Peyer's patch (tissue), 4 donors: ENCODE measurements around the gene PAFAH1B2. TPM values are rescaled to one million over a fixed set of nuclear protein-coding genes. Genes with fewer than 3 reads are reported as not detected.

Experiments used
- DNase-seq, 3 donors: peaks; one replicate each; pipeline ENCODE4 v3.0.0-alpha.2; 2017 to 2019
- H3K27ac ChIP-seq, 4 donors: fragments of 200-600 bp; sonication (generic); one replicate each; pipeline ENCODE4 v1.5.1; 2016 to 2019
- H3K27me3 ChIP-seq, 2 donors: fragments of 200-600 bp; sonication (generic); one replicate each; pipeline ENCODE4 v1.5.1; 2019
- H3K36me3 ChIP-seq, 3 donors: fragments of 200-600 bp; sonication (generic); one replicate each; pipeline ENCODE4 v1.5.1; 2016 to 2019
- H3K4me1 ChIP-seq, 4 donors: fragments of 200-600 bp; sonication (generic); one replicate each; pipeline ENCODE4 v1.5.1; 2016 to 2019
- H3K4me3 ChIP-seq, 4 donors: fragments of 200-600 bp; sonication (generic); 1 replicate in 3 of 4; 2 replicates in 1 of 4; pipeline ENCODE4 v1.5.1; 2016 to 2019; ENCODE audit warnings: mild to moderate bottlenecking in 1 of 4
- H3K9me3 ChIP-seq, 4 donors: fragments of 200-600 bp; sonication (generic); one replicate each; pipeline ENCODE4 v1.5.1; 2016 to 2019; ENCODE audit warnings: mild to moderate bottlenecking in 1 of 4
- POLR2A ChIP-seq, 2 donors: fragments of 450-650 bp; IDR thresholded peaks; one replicate each; pipeline ENCODE4 v1.5.1; 2017; ENCODE audit warnings: antibody characterized with exemption in 2 of 2, mild to moderate bottlenecking in 2 of 2, moderate library complexity in 2 of 2
- total RNA-seq, 4 donors: library from RNA; depleted of rRNA; stranded (reverse); fragments of >200 nt; gene quantifications; one replicate each; pipeline ENCODE4 v1.1.0, GENCODE V29; 2016
- TF ChIP-seq, protein P1 (sequence below), 6 experiments: fragments of 450-650 bp in 4 of 6; fragments of 200-600 bp in 2 of 6; sonication (generic) in 1 of 6; IDR thresholded peaks; one replicate each; pipeline ENCODE4 v1.5.1; 2017 to 2019; ENCODE audit warnings: antibody characterized with exemption in 6 of 6, mild to moderate bottlenecking in 3 of 6, moderate library complexity in 1 of 6

The PAFAH1B2 gene
- total RNA-seq, 4 donors from 2014 or later: 45.4 to 96.2 (median 66.9) TPM

GRCh38 chr11:117194267-117194666 is 50.2 kb downstream of the PAFAH1B2 start:
- Histone ChIP-seq H3K36me3 (peaks cover 0 to 74% (median 0%) of the 10 kb centered on the region in 3 donors), H3K27ac (peak overlapping the region in 1 of 4 donors; percentile 52), H3K4me1 (peaks cover 0 to 34% (median 5%) of the 10 kb centered on the region in 4 donors), H3K27me3 (no peaks in the 10 kb centered on the region), H3K4me3 (no peak overlapping the region), H3K9me3 (no peaks in the 10 kb centered on the region)
- no peak for DNase-seq
- no peak for TF ChIP-seq POLR2A (IDR thresholded peaks at IDR 0.05)
- TF ChIP-seq, protein P1, sequence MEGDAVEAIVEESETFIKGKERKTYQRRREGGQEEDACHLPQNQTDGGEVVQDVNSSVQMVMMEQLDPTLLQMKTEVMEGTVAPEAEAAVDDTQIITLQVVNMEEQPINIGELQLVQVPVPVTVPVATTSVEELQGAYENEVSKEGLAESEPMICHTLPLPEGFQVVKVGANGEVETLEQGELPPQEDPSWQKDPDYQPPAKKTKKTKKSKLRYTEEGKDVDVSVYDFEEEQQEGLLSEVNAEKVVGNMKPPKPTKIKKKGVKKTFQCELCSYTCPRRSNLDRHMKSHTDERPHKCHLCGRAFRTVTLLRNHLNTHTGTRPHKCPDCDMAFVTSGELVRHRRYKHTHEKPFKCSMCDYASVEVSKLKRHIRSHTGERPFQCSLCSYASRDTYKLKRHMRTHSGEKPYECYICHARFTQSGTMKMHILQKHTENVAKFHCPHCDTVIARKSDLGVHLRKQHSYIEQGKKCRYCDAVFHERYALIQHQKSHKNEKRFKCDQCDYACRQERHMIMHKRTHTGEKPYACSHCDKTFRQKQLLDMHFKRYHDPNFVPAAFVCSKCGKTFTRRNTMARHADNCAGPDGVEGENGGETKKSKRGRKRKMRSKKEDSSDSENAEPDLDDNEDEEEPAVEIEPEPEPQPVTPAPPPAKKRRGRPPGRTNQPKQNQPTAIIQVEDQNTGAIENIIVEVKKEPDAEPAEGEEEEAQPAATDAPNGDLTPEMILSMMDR (IDR thresholded peaks at IDR 0.05): no peak

DNA sequence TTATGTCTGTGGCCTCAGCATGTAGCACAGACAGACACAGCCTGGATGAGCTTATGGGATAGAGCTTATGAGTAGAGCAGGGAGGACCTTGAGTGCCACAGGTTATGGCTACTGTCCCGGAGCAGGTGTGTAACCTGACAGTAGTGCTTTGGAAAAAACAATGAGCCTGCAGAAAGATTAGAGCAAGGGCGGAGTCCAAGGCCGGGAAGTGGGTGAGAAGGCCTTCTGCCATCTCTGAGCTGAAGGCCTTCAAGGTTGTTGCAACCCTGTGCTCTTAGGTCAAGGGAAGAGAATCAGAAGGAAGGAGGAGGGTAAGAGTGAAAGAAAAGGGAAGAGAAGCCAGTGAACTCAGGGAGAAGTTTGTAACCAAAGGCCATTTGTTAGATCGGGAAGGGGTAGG is 51.2 kb downstream of the PAFAH1B2 start:
- DNase-seq: peak in 2 of 3 donors; percentile 73 to 75
- Histone ChIP-seq H3K4me1 (peaks cover 0 to 29% (median under 1%) of the 10 kb centered on the region in 4 donors), H3K27ac (peak overlapping the region in 2 of 4 donors; percentile 40 to 65), H3K9me3 (no peaks in the 10 kb centered on the region), H3K36me3 (peaks cover 0 to 64% (median 0%) of the 10 kb centered on the region in 3 donors), H3K4me3 (no peak overlapping the region), H3K27me3 (no peaks in the 10 kb centered on the region)
- TF ChIP-seq, protein P1 (IDR thresholded peaks at IDR 0.05): no peak
- peak in 1 of 2 donors; percentile 32 for TF ChIP-seq POLR2A (IDR thresholded peaks at IDR 0.05)

DNA sequence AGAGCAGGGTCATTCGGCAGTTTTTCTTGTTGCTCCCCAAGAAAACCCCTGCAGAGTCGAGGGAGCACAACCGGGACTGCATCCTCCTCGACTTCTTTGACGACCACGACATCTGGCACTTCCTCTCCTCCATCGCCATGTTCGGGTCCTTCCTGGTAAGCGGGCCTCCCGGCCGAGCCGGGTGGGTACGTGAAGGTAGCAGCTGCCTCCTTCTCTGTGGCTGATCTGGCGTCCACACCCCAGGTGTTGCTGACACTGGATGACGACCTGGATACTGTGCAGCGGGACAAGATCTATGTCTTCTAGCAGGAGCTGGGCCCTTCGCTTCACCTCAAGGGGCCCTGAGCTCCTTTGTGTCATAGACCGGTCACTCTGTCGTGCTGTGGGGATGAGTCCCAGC is 51.7 kb downstream of the PAFAH1B2 start:
- H3K27ac ChIP-seq: peak overlapping the region in 2 of 4 donors; percentile 40 to 65
- DNase-seq: no peak
- H3K4me3 ChIP-seq: no peak overlapping the region
- peaks cover 0 to 29% (median 0%) of the 10 kb centered on the region in 4 donors for H3K4me1 ChIP-seq
- no peaks in the 10 kb centered on the region for H3K9me3 ChIP-seq
- peaks cover 0 to 59% (median 0%) of the 10 kb centered on the region in 3 donors for H3K36me3 ChIP-seq
- H3K27me3 ChIP-seq: no peaks in the 10 kb centered on the region
- TF ChIP-seq, protein P1 (IDR thresholded peaks at IDR 0.05): no peak
- no peak for TF ChIP-seq POLR2A (IDR thresholded peaks at IDR 0.05)

GRCh38 chr11:117197006-117197405 is 52.9 kb downstream of the PAFAH1B2 start:
- Histone ChIP-seq H3K4me3 (no peak overlapping the region), H3K27me3 (no peaks in the 10 kb centered on the region), H3K9me3 (no peaks in the 10 kb centered on the region), H3K27ac (peak overlapping the region in 3 of 4 donors; percentile 62 to 89 (median 78)), H3K4me1 (peaks cover 0 to 29% (median 0%) of the 10 kb centered on the region in 4 donors), H3K36me3 (peaks cover 0 to 48% (median 0%) of the 10 kb centered on the region in 3 donors)
- TF ChIP-seq, protein P1 (IDR thresholded peaks at IDR 0.05): no peak
- no peak for TF ChIP-seq POLR2A (IDR thresholded peaks at IDR 0.05)
- DNase-seq: no peak

DNA sequence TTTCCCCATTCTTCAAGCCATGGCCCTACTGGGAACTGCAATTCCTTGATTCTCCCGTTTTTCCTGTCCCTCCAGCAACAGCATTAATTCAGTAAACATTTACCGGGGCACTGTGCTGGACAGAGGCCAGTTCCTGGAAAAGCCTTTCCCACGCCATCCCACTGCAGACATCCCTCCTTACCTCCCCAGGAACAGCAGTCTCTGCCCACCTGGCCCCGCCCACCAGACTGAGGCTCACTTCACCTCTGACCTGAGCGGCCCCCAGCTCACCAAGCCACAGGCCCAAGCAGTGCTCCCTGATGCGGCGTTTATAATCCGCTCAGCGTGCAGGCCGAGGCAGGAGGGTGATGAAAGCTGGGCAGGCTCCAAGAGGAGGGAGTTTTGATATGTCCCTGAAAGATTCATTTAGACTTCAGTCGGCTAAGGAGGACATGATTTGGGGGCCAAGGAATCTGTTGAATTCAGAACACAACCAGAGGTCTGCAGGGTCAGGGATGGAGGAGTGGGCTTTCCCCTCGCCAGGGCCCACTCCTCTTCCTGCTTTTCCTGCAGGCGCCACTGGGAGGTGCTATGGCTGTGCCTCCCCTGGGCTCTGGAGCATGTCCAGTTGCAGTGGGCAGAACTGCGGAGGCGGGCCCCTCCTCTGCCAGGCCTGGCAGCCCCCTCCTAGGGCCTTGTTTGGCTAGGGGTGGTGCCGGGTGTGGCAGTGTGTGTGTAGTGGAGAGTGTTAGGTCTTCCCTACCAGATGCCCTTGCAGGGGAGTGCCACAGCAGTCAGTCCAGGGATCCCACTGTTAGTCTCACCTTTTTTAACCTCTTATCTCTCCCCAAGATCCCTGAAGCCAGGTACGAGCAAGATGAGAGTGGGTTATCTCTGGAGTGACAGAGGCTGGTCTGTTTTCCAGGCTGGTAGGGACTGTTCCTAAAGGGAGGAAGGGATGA is 53.7 kb downstream of the PAFAH1B2 start:
- H3K36me3 ChIP-seq: peaks cover 0 to 40% (median 0%) of the 10 kb centered on the region in 3 donors
- H3K4me1 ChIP-seq: peaks cover 0 to 29% (median 0%) of the 10 kb centered on the region in 4 donors

More for the DNA sequence above, 53.7 kb downstream of the PAFAH1B2 start:
- peak overlapping the region in 1 of 4 donors; percentile 44 for H3K4me3 ChIP-seq
- no peaks in the 10 kb centered on the region for H3K9me3 ChIP-seq
- TF ChIP-seq POLR2A (IDR thresholded peaks at IDR 0.05): no peak
- TF ChIP-seq, protein P1 (IDR thresholded peaks at IDR 0.05): peak in 4 of 6 experiments; percentile 25 to 53 (median 44)
- H3K27me3 ChIP-seq: no peaks in the 10 kb centered on the region
- H3K27ac ChIP-seq: peak overlapping the region; percentile 62 to 89 (median 76)
- peak in 1 of 3 donors; percentile 74 for DNase-seq
